Panc1 (cell line): ENCODE results near the gene SPTBN1. TPM values are rescaled to one million over a fixed set of nuclear protein-coding genes. Genes with fewer than 3 reads are reported as not detected.

Experiments
- ATAC-seq: fragments of 200-7000 bp; cut with Tn5 transposase; 2 replicates; pipeline ENCODE4 v1.9.1; 2020; ENCODE audit warnings: mild to moderate bottlenecking, moderate library complexity
- BruUV-seq: library from RNA; stranded (reverse); fragments of 400-500 nt; replicated peaks from 2 replicates; lab custom pipeline; 2021; lab: Mats Ljungman, UMichigan
- CTCF ChIA-PET: fragments of 300-600 bp; sonication (Branson Sonifier 250); formaldehyde crosslinking; loops from one replicate; lab custom pipeline; 2022; ENCODE audit warnings: antibody characterized with exemption; lab: Charles Lee
- POLR2A ChIA-PET: fragments of 300-600 bp; sonication (Branson Sonifier 250); formaldehyde crosslinking; loops from one replicate; lab custom pipeline; 2022; ENCODE audit warnings: antibody characterized with exemption; lab: Charles Lee
- DNase-seq: peaks from one replicate; pipeline ENCODE4 v3.0.0-alpha.2; 2010; ENCODE audit warnings: low read depth, low spot score
- H3K27ac ChIP-seq: 2 replicates; pipeline ENCODE4 v1.5.1; 2011; ENCODE audit warnings: mild to moderate bottlenecking, low read length, inconsistent platforms
- H3K27me3 ChIP-seq: fragments of 200-500 bp; sonication (Bioruptor generic); 2 replicates; pipeline ENCODE4 v1.6.0; 2014; ENCODE audit warnings: low read length, inconsistent platforms; ENCODE audit not compliant: control insufficient read depth, insufficient read depth
- H3K36me3 ChIP-seq: fragments of 200-500 bp; sonication (Bioruptor generic); 2 replicates; pipeline ENCODE4 v1.5.1; 2014; ENCODE audit warnings: inconsistent platforms, mild to moderate bottlenecking, low read length, moderate library complexity; ENCODE audit not compliant: control insufficient read depth, insufficient read depth
- H3K4me1 ChIP-seq: 2 replicates; pipeline ENCODE4 v1.5.1; 2011; ENCODE audit warnings: inconsistent platforms, mild to moderate bottlenecking, low read length, moderate library complexity; ENCODE audit not compliant: control insufficient read depth, insufficient read depth
- H3K4me3 ChIP-seq, 2 experiments: 2 replicates each; pipeline ENCODE4 v1.5.1; 2011 to 2012; ENCODE audit warnings: low read depth in 2 of 2, low read length in 2 of 2, mild to moderate bottlenecking in 2 of 2, inconsistent platforms in 1 of 2, moderate library complexity in 1 of 2
- H3K9me3 ChIP-seq: fragments of 200-500 bp; sonication (Bioruptor generic); 2 replicates; pipeline ENCODE4 v1.5.1; 2014; ENCODE audit warnings: low read depth, mild to moderate bottlenecking, inconsistent platforms, low read length, moderate library complexity; ENCODE audit not compliant: control insufficient read depth, insufficient read depth
- POLR2AphosphoS5 ChIP-seq: IDR thresholded peaks from 2 replicates; pipeline ENCODE4 v1.6.1; 2012; ENCODE audit warnings: mild to moderate bottlenecking, low read depth, low read length, moderate library complexity
- SIN3A ChIP-seq: IDR thresholded peaks from 2 replicates; pipeline ENCODE4 v1.6.1; 2012; ENCODE audit warnings: low read depth, mild to moderate bottlenecking, low read length, moderate library complexity, borderline replicate concordance; ENCODE audit not compliant: insufficient read depth
- TCF7L2 ChIP-seq: IDR thresholded peaks from 2 replicates; pipeline ENCODE4 v1.6.1; 2011; ENCODE audit warnings: mild to moderate bottlenecking, low read depth, low read length, inconsistent platforms
- in situ Hi-C: cut with HindIII; loops from 2 replicates; pipeline ENCODE4 v1.10.0; 2016; ENCODE audit warnings: low sequenced_read_pairs, low pct_unique_long_range_greater_than_20kb
- intact Hi-C: fragments of 100-400 bp; cut with micrococcal nuclease; formaldehyde crosslinking; loops from one replicate; pipeline ENCODE4 v1.10.0; 2022; ENCODE audit not compliant: unreplicated experiment
- total RNA-seq: library from RNA; stranded (reverse); gene quantifications from one replicate; pipeline ENCODE4 v1.2.1, GENCODE V29; 2021; ENCODE audit not compliant: unreplicated experiment
- TF ChIP-seq, protein P1 (sequence below): fragments of 450-650 bp; IDR thresholded peaks from 2 replicates; pipeline ENCODE4 v1.5.1; 2017; ENCODE audit warnings: mild to moderate bottlenecking
- TF ChIP-seq, protein P2 (sequence below), 2 experiments: IDR thresholded peaks; 2 replicates each; pipeline ENCODE4 v1.6.1; 2011 to 2012; ENCODE audit warnings: low read depth in 2 of 2, control low read depth in 1 of 2, low read length in 1 of 2, mild to moderate bottlenecking in 1 of 2, moderate library complexity in 1 of 2; ENCODE audit not compliant: insufficient read depth in 1 of 2

The SPTBN1 gene
- total RNA-seq, 1 experiment from 2014 or later: 169 TPM

- no peaks in the 10 kb centered on the region for H3K4me1 ChIP-seq
- CTCF ChIA-PET: interaction anchor here (0.7 kb wide), 1 partner anchor 39 kb away, joined by 3 read pairs; no protein-coding TSS in a partner anchor
- POLR2A ChIA-PET: no interaction called here
- ATAC-seq: no peak
- intact Hi-C loops: no loop called here
- H3K9me3 ChIP-seq: no peaks in the 10 kb centered on the region
- TF ChIP-seq, protein P1, sequence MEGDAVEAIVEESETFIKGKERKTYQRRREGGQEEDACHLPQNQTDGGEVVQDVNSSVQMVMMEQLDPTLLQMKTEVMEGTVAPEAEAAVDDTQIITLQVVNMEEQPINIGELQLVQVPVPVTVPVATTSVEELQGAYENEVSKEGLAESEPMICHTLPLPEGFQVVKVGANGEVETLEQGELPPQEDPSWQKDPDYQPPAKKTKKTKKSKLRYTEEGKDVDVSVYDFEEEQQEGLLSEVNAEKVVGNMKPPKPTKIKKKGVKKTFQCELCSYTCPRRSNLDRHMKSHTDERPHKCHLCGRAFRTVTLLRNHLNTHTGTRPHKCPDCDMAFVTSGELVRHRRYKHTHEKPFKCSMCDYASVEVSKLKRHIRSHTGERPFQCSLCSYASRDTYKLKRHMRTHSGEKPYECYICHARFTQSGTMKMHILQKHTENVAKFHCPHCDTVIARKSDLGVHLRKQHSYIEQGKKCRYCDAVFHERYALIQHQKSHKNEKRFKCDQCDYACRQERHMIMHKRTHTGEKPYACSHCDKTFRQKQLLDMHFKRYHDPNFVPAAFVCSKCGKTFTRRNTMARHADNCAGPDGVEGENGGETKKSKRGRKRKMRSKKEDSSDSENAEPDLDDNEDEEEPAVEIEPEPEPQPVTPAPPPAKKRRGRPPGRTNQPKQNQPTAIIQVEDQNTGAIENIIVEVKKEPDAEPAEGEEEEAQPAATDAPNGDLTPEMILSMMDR: no peak
- no peak for TF ChIP-seq SIN3A
- TF ChIP-seq TCF7L2: no peak
- TF ChIP-seq, protein P2, sequence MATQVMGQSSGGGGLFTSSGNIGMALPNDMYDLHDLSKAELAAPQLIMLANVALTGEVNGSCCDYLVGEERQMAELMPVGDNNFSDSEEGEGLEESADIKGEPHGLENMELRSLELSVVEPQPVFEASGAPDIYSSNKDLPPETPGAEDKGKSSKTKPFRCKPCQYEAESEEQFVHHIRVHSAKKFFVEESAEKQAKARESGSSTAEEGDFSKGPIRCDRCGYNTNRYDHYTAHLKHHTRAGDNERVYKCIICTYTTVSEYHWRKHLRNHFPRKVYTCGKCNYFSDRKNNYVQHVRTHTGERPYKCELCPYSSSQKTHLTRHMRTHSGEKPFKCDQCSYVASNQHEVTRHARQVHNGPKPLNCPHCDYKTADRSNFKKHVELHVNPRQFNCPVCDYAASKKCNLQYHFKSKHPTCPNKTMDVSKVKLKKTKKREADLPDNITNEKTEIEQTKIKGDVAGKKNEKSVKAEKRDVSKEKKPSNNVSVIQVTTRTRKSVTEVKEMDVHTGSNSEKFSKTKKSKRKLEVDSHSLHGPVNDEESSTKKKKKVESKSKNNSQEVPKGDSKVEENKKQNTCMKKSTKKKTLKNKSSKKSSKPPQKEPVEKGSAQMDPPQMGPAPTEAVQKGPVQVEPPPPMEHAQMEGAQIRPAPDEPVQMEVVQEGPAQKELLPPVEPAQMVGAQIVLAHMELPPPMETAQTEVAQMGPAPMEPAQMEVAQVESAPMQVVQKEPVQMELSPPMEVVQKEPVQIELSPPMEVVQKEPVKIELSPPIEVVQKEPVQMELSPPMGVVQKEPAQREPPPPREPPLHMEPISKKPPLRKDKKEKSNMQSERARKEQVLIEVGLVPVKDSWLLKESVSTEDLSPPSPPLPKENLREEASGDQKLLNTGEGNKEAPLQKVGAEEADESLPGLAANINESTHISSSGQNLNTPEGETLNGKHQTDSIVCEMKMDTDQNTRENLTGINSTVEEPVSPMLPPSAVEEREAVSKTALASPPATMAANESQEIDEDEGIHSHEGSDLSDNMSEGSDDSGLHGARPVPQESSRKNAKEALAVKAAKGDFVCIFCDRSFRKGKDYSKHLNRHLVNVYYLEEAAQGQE (IDR thresholded peaks at IDR 0.05; ENCODE audit: insufficient read depth in 1 of 2, low read depth in 2 of 2, low read length in 1 of 2): no peak
- TF ChIP-seq POLR2AphosphoS5: no peak
- H3K36me3 ChIP-seq: peaks cover 51% of the 10 kb centered on the region
- no TSS peak for BruUV-seq
- no peaks in the 10 kb centered on the region for H3K27me3 ChIP-seq
- no peak overlapping the region for H3K27ac ChIP-seq
- no peak for DNase-seq
- H3K4me3 ChIP-seq: no peak overlapping the region
- in situ Hi-C loops: no loop called here
Measured at GRCh38 chr2:54619660-54620231, 163.6 kb downstream of the SPTBN1 start.

DNA sequence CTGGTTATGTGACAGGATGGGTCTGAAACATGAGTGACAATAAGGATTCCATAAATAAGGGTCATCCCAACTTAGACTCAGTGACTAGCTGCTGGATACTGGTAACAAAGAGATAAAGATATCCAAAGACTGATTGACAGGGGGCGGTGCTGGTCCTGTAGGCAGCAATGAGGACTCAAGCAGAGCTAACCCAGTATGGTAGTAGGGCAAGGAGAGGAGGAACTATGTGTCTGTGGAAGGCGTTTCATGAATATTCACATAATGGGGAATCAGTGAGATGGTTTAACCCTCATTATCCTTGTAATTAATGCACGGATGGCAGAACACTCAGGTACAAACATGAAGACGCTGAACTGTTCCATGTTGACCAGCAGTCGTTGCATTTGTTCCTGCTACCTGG is 164.8 kb downstream of the SPTBN1 start:
- no peaks in the 10 kb centered on the region for H3K27me3 ChIP-seq
- CTCF ChIA-PET: no interaction called here
- BruUV-seq: no TSS peak
- intact Hi-C loops: no loop called here
- H3K27ac ChIP-seq: no peak overlapping the region
- in situ Hi-C loops: no loop called here
- TF ChIP-seq TCF7L2: no peak
- no peak for TF ChIP-seq SIN3A
- TF ChIP-seq POLR2AphosphoS5: no peak
- TF ChIP-seq, protein P1: no peak
- TF ChIP-seq, protein P2 (IDR thresholded peaks at IDR 0.05; ENCODE audit: insufficient read depth in 1 of 2, low read depth in 2 of 2, low read length in 1 of 2): no peak
- H3K36me3 ChIP-seq: peaks cover 52% of the 10 kb centered on the region
- no peak overlapping the region for H3K4me3 ChIP-seq
- POLR2A ChIA-PET: no interaction called here
- H3K4me1 ChIP-seq: no peaks in the 10 kb centered on the region
- ATAC-seq: no peak
- no peak for DNase-seq
- H3K9me3 ChIP-seq: no peaks in the 10 kb centered on the region
